PC-9 (cell line): Measurements from ENCODE around the gene POLR2J3. TPM values are rescaled to one million over a fixed set of nuclear protein-coding genes. Genes with fewer than 3 reads are reported as not detected.
"Not testable (repeated sequence)": the region's sequence is repeated elsewhere in the genome, so short reads cannot be mapped to it uniquely, and the experiment has no call there.

Experiments used
- BruUV-seq: library from RNA; stranded (reverse); fragments of 400-500 nt; replicated peaks from 2 replicates; lab custom pipeline; 2021; lab: Mats Ljungman, UMichigan
- CTCF ChIA-PET: fragments of 300-600 bp; sonication (Branson Sonifier 250); formaldehyde crosslinking; loops from one replicate; lab custom pipeline; 2022; ENCODE audit warnings: antibody characterized with exemption; lab: Charles Lee
- POLR2A ChIA-PET: fragments of 300-600 bp; sonication (Branson Sonifier 250); formaldehyde crosslinking; loops from one replicate; lab custom pipeline; 2022; ENCODE audit warnings: antibody characterized with exemption; ENCODE audit not compliant: unreplicated experiment; lab: Charles Lee
- DNase-seq, 2 experiments: peaks; one replicate each; pipeline versions ENCODE4 v3.0.0 to v3.0.0-alpha.2; 2015 to 2022; ENCODE audit warnings: mixed read lengths in 1 of 2
- H2AFZ ChIP-seq: fragments of 200-600 bp; sonication (generic); 2 replicates; pipeline ENCODE4 v1.8.1; 2017; ENCODE audit warnings: antibody characterized with exemption
- H3F3A ChIP-seq: fragments of 200-600 bp; sonication (generic); 2 replicates; pipeline ENCODE4 v1.8.1; 2017; ENCODE audit warnings: antibody characterized with exemption, mild to moderate bottlenecking, low read depth; ENCODE audit not compliant: insufficient read depth
- H3K27ac ChIP-seq: fragments of 200-600 bp; sonication (generic); 2 replicates; pipeline ENCODE4 v1.6.1; 2016; ENCODE audit warnings: mixed run types
- H3K27me3 ChIP-seq: fragments of 200-600 bp; sonication (generic); 2 replicates; pipeline ENCODE4 v1.6.1; 2016; ENCODE audit warnings: low read depth, mixed run types; ENCODE audit not compliant: insufficient read depth
- H3K36me3 ChIP-seq: fragments of 200-600 bp; sonication (generic); 2 replicates; pipeline ENCODE4 v1.6.1; 2016; ENCODE audit warnings: low read depth, mixed run types
- H3K4me1 ChIP-seq: fragments of 200-600 bp; sonication (generic); replicated peaks from 2 replicates; pipeline ENCODE4 v1.6.1; 2016; ENCODE audit warnings: mixed run types; ENCODE audit not compliant: insufficient read depth
- H3K4me2 ChIP-seq: fragments of 200-600 bp; sonication (generic); 2 replicates; pipeline ENCODE4 v1.6.1; 2017; ENCODE audit warnings: mixed run types
- H3K4me3 ChIP-seq: fragments of 200-600 bp; sonication (generic); 2 replicates; pipeline ENCODE4 v1.6.1; 2016; ENCODE audit warnings: mixed run types
- H3K79me2 ChIP-seq: fragments of 200-600 bp; sonication (generic); 2 replicates; pipeline ENCODE4 v1.6.1; 2017; ENCODE audit warnings: low read depth, mixed run types
- H3K9me2 ChIP-seq: fragments of 200-600 bp; sonication (generic); 2 replicates; pipeline ENCODE4 v1.8.1; 2017; ENCODE audit warnings: mild to moderate bottlenecking; ENCODE audit not compliant: insufficient read depth
- H3K9me3 ChIP-seq: fragments of 200-600 bp; sonication (generic); 2 replicates; pipeline ENCODE4 v1.8.1; 2016; ENCODE audit warnings: low read depth; ENCODE audit not compliant: insufficient read depth
- H4K20me1 ChIP-seq: fragments of 200-600 bp; sonication (generic); 2 replicates; pipeline ENCODE4 v1.8.1; 2017; ENCODE audit not compliant: insufficient read depth
- intact Hi-C: fragments of 100-400 bp; cut with micrococcal nuclease; formaldehyde crosslinking; loops from one replicate; pipeline ENCODE4 v1.10.0; 2022; ENCODE audit not compliant: unreplicated experiment
- total RNA-seq: library from RNA; stranded (reverse); gene quantifications from 2 replicates; pipeline ENCODE4 v1.2.3, GENCODE V29; 2021

Gene POLR2J3
- total RNA-seq, 1 experiment from 2014 or later = 54.0 TPM

DNA sequence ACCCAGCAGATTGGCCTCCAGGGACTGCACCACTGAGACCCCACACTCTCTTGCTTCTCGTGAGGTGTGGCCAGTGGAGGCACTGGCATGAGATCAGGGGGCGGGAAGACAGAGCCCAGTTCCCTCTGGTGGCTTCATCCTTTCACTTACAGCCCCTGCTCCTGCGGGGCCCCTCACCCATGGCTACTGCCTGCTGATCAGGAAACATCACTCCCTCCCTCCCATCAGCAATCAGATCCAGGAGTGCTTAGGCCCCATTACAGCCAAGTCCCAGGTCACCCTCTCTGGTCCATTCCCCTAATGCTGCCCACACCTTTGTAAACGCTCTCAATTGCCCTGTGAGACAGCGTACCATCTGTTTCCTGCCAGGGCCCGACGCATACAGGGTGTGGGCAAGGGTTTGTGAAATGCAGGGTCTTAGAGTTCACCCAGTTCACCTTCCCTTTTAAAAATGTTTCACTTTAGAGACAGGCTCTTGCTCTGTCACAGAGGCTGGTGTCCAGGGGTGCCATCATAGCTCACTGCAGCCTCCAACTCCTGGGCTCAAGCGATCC, 37.2 kb downstream of the POLR2J3 start:
- H3K36me3 ChIP-seq, H3K27me3 ChIP-seq, H3F3A ChIP-seq, H3K4me1 ChIP-seq, H3K4me3 ChIP-seq, DNase-seq, H3K27ac ChIP-seq, H3K9me3 ChIP-seq, H3K9me2 ChIP-seq, intact Hi-C loops, H3K79me2 ChIP-seq, CTCF ChIA-PET, POLR2A ChIA-PET, H3K4me2 ChIP-seq, BruUV-seq, H2AFZ ChIP-seq, H4K20me1 ChIP-seq: not testable (repeated sequence)

DNA sequence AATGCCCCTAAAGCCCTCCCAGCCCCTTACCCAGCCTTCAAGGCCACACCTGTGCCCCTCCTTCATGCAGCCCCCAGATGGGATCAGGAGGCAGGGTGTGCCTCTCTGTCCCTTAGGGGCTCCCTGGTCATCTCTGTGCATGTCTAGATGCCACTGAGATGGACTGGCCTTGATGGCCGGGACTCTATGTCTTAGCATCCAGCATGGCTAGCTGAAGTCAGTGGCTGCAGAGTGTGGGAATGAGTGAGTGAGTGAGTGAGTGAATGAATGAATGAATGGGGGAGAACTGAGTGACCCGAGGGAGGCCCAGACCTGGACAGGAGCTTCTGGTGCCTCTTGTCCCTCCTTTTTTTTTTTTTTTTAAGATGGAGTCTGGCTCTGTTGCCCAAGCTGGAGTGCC, 40.3 kb downstream of the POLR2J3 start:
- BruUV-seq, H2AFZ ChIP-seq, H3K27me3 ChIP-seq, H3K4me2 ChIP-seq, POLR2A ChIA-PET, H3F3A ChIP-seq, H3K9me2 ChIP-seq, H3K27ac ChIP-seq, H3K4me3 ChIP-seq, H3K4me1 ChIP-seq, intact Hi-C loops, DNase-seq, H3K79me2 ChIP-seq, CTCF ChIA-PET, H4K20me1 ChIP-seq, H3K9me3 ChIP-seq, H3K36me3 ChIP-seq: not testable (repeated sequence)

- H3K79me2 ChIP-seq, H3K36me3 ChIP-seq, POLR2A ChIA-PET, H3K9me3 ChIP-seq, H3K4me2 ChIP-seq, H3K27ac ChIP-seq, intact Hi-C loops, H4K20me1 ChIP-seq, H3F3A ChIP-seq, BruUV-seq, H3K27me3 ChIP-seq, CTCF ChIA-PET, H3K9me2 ChIP-seq, H3K4me3 ChIP-seq, H2AFZ ChIP-seq, H3K4me1 ChIP-seq: not testable (repeated sequence)
- peak in 1 of 2 experiments; percentile 73 for DNase-seq
These were observed 40.8 kb downstream of the POLR2J3 start for GRCh38 chr7:102531583-102531982.

- H3K4me2 ChIP-seq, H3F3A ChIP-seq, H3K9me2 ChIP-seq, DNase-seq, H3K79me2 ChIP-seq, H4K20me1 ChIP-seq, BruUV-seq, H3K4me1 ChIP-seq, H3K9me3 ChIP-seq, H3K27me3 ChIP-seq, POLR2A ChIA-PET, CTCF ChIA-PET, H3K4me3 ChIP-seq, H3K27ac ChIP-seq, intact Hi-C loops, H2AFZ ChIP-seq, H3K36me3 ChIP-seq: not testable (repeated sequence)
These were observed 44.3 kb downstream of the POLR2J3 start for GRCh38 chr7:102527822-102528793.

- H3K27ac ChIP-seq, H3K4me2 ChIP-seq, H3K9me3 ChIP-seq, CTCF ChIA-PET, H3K4me3 ChIP-seq, H3K36me3 ChIP-seq, H3K4me1 ChIP-seq, POLR2A ChIA-PET, H3F3A ChIP-seq, H4K20me1 ChIP-seq, intact Hi-C loops, H3K79me2 ChIP-seq, H3K27me3 ChIP-seq, H3K9me2 ChIP-seq, H2AFZ ChIP-seq, BruUV-seq, DNase-seq: not testable (repeated sequence)
These were observed 45.2 kb downstream of the POLR2J3 start for GRCh38 chr7:102527182-102527581.

GRCh38 chr7:102524803-102525202, 47.6 kb downstream of the POLR2J3 start:
- DNase-seq, H3K27me3 ChIP-seq, H3K4me3 ChIP-seq, intact Hi-C loops, H3K79me2 ChIP-seq, BruUV-seq, H3K36me3 ChIP-seq, POLR2A ChIA-PET, H3K9me2 ChIP-seq, H3K4me1 ChIP-seq, H4K20me1 ChIP-seq, H3K27ac ChIP-seq, H3K4me2 ChIP-seq, H2AFZ ChIP-seq, H3F3A ChIP-seq, H3K9me3 ChIP-seq, CTCF ChIA-PET: not testable (repeated sequence)

GRCh38 chr7:102520797-102521196, 51.6 kb downstream of the POLR2J3 start:
- H3K27me3 ChIP-seq, CTCF ChIA-PET, H2AFZ ChIP-seq, H3K4me3 ChIP-seq, POLR2A ChIA-PET, H3K9me2 ChIP-seq, H3K79me2 ChIP-seq, DNase-seq, BruUV-seq, H3K36me3 ChIP-seq, H3F3A ChIP-seq, H3K4me1 ChIP-seq, H3K9me3 ChIP-seq, H4K20me1 ChIP-seq, H3K27ac ChIP-seq, H3K4me2 ChIP-seq, intact Hi-C loops: not testable (repeated sequence)
